Measurements from ENCODE around the gene STON2. TPM values are rescaled to one million over a fixed set of nuclear protein-coding genes. Genes with fewer than 3 reads are reported as not detected.

The STON2 gene
- total and polyA plus RNA-seq, 2 experiments from 2014 or later, result 5.0 to 22.7 TPM

DNA sequence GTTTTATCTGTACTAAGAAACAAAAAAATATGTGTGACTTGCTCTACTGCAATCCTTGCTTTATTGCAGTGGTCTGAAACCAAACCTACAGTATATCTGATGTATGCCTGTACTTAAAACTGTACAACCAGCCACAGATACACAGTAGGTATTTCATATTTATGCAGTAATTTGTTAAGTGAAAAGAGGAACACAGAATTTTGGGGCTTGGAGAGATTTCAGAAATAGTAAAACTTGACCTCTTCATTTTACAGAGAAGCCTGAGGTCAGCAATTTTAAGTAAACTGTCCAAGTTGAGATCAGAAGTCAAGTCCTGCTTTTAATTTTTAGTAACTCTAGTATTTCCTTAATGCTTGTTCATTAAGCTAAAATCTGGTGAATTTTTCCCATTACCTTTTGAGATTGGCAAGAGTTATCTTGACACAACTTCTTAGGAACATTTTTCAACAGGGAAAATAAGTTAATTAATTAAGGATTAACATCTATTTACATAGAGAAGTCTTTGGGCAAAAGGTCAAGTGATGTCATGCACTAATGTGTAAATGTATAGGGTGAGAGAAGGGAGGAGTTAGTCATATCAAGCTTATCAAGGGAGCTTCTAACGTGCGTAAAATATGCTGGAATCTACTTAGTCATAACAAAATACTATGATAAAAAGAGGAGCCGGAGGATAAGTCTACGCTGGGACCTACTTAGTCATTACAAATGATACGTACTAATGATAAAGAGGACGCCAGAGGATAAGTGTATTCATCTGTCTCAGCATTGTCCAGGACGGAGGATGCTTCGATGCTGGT, 113.4 kb downstream of the STON2 start:
- no peaks in the 10 kb centered on the region for H3K4me1 ChIP-seq (ENCODE audit: insufficient read depth)
- no peaks in the 10 kb centered on the region for H3K36me3 ChIP-seq (replicated peaks; ENCODE audit: insufficient read depth, low read depth)
- no peak overlapping the region for H2AFZ ChIP-seq
- H3K27ac ChIP-seq, result no peak overlapping the region
- no peak overlapping the region for H3K4me2 ChIP-seq
- H3K9me3 ChIP-seq (ENCODE audit: low read depth), result no peaks in the 10 kb centered on the region
- WGBS (ENCODE audit: low lambda C conversion rate, missing lambda C conversion rate), result 56% methylated on average over 8 of the region's 8 CpGs
- H4K20me1 ChIP-seq (ENCODE audit: insufficient read depth, poor library complexity, severe bottlenecking), result no peaks in the 10 kb centered on the region
- H3K79me2 ChIP-seq, result no peaks in the 10 kb centered on the region
- no peaks in the 10 kb centered on the region for H3K9me2 ChIP-seq (replicated peaks; ENCODE audit: insufficient read depth)
- TF ChIP-seq, protein P1, sequence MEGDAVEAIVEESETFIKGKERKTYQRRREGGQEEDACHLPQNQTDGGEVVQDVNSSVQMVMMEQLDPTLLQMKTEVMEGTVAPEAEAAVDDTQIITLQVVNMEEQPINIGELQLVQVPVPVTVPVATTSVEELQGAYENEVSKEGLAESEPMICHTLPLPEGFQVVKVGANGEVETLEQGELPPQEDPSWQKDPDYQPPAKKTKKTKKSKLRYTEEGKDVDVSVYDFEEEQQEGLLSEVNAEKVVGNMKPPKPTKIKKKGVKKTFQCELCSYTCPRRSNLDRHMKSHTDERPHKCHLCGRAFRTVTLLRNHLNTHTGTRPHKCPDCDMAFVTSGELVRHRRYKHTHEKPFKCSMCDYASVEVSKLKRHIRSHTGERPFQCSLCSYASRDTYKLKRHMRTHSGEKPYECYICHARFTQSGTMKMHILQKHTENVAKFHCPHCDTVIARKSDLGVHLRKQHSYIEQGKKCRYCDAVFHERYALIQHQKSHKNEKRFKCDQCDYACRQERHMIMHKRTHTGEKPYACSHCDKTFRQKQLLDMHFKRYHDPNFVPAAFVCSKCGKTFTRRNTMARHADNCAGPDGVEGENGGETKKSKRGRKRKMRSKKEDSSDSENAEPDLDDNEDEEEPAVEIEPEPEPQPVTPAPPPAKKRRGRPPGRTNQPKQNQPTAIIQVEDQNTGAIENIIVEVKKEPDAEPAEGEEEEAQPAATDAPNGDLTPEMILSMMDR (IDR thresholded peaks at IDR 0.05; ENCODE audit: poor library complexity), result no peak
- no peak for TF ChIP-seq EZH2phosphoT487 (IDR thresholded peaks at IDR 0.05; ENCODE audit: low read depth, severe bottlenecking, unreplicated experiment)
- TF ChIP-seq EZH2 (IDR thresholded peaks at IDR 0.05; ENCODE audit: borderline replicate concordance), result no peak
- H3K27me3 ChIP-seq, result no peaks in the 10 kb centered on the region
- no peak overlapping the region for H3K4me3 ChIP-seq
- DNase-seq (ENCODE audit: low spot score), result no peak

DNA sequence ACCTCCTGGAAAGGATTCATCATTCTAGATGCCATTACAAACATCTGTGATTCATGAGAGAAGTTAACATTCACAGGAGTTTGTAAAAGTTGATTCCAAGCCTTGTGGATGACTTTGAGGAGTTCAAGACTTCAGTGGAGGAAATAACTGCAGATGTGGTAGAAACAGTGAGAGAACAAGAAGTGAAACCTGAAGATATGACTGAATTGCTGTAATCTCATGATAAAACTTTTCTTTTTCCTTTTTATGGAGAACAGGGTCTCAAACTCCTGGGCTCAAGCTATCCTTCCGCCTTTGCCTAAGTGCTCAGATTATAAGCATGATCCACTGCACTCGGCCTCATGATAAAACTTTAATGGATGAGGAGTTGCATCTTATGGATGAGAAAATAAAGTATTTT, 114.9 kb downstream of the STON2 start:
- no peaks in the 10 kb centered on the region for H3K27me3 ChIP-seq
- no peaks in the 10 kb centered on the region for H3K4me1 ChIP-seq (ENCODE audit: insufficient read depth)
- H3K9me2 ChIP-seq (replicated peaks; ENCODE audit: insufficient read depth), result no peaks in the 10 kb centered on the region
- H3K4me3 ChIP-seq, result no peak overlapping the region
- H3K79me2 ChIP-seq, result no peaks in the 10 kb centered on the region
- no peaks in the 10 kb centered on the region for H4K20me1 ChIP-seq (ENCODE audit: insufficient read depth, poor library complexity, severe bottlenecking)
- H3K9me3 ChIP-seq (ENCODE audit: low read depth), result no peaks in the 10 kb centered on the region
- DNase-seq (ENCODE audit: low spot score), result no peak
- whole genome bisulfite sequencing (ENCODE audit: low lambda C conversion rate, missing lambda C conversion rate), result 93% methylated on average over 2 of the region's 2 CpGs
- no peak overlapping the region for H2AFZ ChIP-seq
- TF ChIP-seq EZH2phosphoT487 (IDR thresholded peaks at IDR 0.05; ENCODE audit: low read depth, severe bottlenecking, unreplicated experiment), result no peak
- TF ChIP-seq EZH2 (IDR thresholded peaks at IDR 0.05; ENCODE audit: borderline replicate concordance), result no peak
- TF ChIP-seq, protein P1 (IDR thresholded peaks at IDR 0.05; ENCODE audit: poor library complexity), result no peak
- no peak overlapping the region for H3K27ac ChIP-seq
- H3K4me2 ChIP-seq, result no peak overlapping the region
- H3K36me3 ChIP-seq (replicated peaks; ENCODE audit: insufficient read depth, low read depth), result no peaks in the 10 kb centered on the region

DNA sequence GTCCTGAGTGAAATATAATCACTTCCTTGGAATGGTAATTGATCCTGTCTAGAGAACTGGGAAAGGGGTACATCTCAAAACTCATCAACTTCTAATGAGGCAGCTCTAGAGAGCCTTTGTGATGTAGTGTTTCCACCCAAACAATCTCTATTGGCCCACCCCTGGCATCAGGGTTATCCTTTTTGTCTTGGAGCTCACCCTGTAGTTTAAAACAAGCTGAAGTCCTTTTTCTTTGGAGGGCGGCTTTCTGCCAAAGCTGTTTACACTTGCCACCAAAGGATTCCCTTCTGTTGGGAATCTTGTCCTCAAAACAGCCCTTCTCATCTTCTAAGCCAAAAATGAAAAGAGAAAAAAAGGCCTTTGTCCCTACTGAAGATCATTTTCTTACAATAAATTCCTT, 118.8 kb downstream of the STON2 start:
- Histone ChIP-seq H3K4me1 (ENCODE audit: insufficient read depth) (no peaks in the 10 kb centered on the region), H3K4me3 (no peak overlapping the region), H3K4me2 (no peak overlapping the region), H4K20me1 (ENCODE audit: insufficient read depth, poor library complexity, severe bottlenecking) (no peaks in the 10 kb centered on the region), H3K36me3 (replicated peaks; ENCODE audit: insufficient read depth, low read depth) (no peaks in the 10 kb centered on the region), H3K27ac (no peak overlapping the region), H3K79me2 (no peaks in the 10 kb centered on the region), H2AFZ (no peak overlapping the region), H3K9me3 (ENCODE audit: low read depth) (no peaks in the 10 kb centered on the region), H3K27me3 (no peaks in the 10 kb centered on the region), H3K9me2 (replicated peaks; ENCODE audit: insufficient read depth) (no peaks in the 10 kb centered on the region)
- TF ChIP-seq EZH2phosphoT487 (IDR thresholded peaks at IDR 0.05; ENCODE audit: low read depth, severe bottlenecking, unreplicated experiment) (no peak), EZH2 (IDR thresholded peaks at IDR 0.05; ENCODE audit: borderline replicate concordance) (no peak)
- TF ChIP-seq, protein P1 (IDR thresholded peaks at IDR 0.05; ENCODE audit: poor library complexity), result no peak
- WGBS (ENCODE audit: low lambda C conversion rate, missing lambda C conversion rate), result 89% methylated on average over 1 of the region's 1 CpG
- no peak for DNase-seq (ENCODE audit: low spot score)

All from hepatocyte (in vitro differentiated cells).